ENCODE results near the gene UTP15.

Gene UTP15

DNA sequence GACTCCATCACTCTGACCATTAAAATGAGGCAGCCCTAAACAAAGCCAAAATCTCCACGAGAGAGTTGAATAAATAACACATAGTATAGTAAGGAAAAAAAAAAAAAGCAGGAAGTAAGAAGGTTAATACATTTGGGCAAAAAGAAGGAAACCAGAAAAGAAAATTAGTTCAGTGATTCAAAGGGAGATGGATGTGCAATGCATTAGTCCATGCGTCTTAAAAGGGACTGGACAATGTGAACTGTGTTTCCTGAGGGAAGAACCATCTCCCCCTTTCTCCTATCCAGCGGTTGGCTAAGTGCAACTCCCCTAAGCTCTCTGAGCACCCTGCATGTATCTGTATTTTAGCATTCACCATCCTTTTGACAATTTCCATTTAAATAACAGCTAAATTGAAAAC, 1.5 kb upstream of the UTP15 start:
- H3K4me1 ChIP-seq: peaks cover 32% of the 10 kb centered on the region
- peak overlapping the region; percentile 90; the same call in 1 of the 2 replicates for H3K27ac ChIP-seq
- H3K9me3 ChIP-seq: no peaks in the 10 kb centered on the region
- H3K4me2 ChIP-seq: peak overlapping the region; percentile 85
- no peak for TF ChIP-seq Cebpa-rat (IDR thresholded peaks at IDR 0.05)
- peak overlapping the region; percentile 95 for H3K9ac ChIP-seq
- H3K4me3 ChIP-seq: peak overlapping the region; percentile 79
- peaks cover 35% of the 10 kb centered on the region for H3K36me3 ChIP-seq
- H3K27me3 ChIP-seq: no peaks in the 10 kb centered on the region
- H4K20me1 ChIP-seq: peaks cover 13% of the 10 kb centered on the region; the same call in 1 of the 2 replicates

DNA sequence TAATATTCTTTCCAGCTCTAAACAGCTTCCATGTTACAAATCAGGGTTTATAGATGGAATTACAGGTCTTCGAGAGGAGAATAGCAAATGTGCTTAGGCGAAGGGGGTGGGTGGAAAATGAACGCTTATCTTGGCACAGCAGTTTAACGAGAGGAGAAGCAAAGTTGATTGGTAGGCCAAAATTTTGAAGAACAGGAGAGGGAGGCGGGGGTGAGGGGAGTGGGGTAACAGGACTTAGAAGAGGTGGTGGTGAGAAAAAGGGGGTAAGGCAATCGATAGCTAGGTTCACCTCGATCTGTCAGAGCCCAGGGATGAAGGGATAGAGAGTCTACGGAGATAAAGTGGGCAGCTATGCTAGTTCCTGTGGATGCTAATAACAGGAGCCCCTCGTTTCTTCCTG, 868 bp upstream of the UTP15 start:
- Histone ChIP-seq H3K9me3 (no peaks in the 10 kb centered on the region), H3K4me1 (peaks cover 32% of the 10 kb centered on the region), H3K27me3 (no peaks in the 10 kb centered on the region), H3K4me2 (peak overlapping the region; percentile 85), H3K27ac (peak overlapping the region; percentile 90), H3K9ac (peak overlapping the region; percentile 95), H3K4me3 (peak overlapping the region; percentile 79), H3K36me3 (peaks cover 37% of the 10 kb centered on the region), H4K20me1 (peaks cover 13% of the 10 kb centered on the region; the same call in 1 of the 2 replicates)
- TF ChIP-seq Cebpa-rat (IDR thresholded peaks at IDR 0.05): no peak

DNA sequence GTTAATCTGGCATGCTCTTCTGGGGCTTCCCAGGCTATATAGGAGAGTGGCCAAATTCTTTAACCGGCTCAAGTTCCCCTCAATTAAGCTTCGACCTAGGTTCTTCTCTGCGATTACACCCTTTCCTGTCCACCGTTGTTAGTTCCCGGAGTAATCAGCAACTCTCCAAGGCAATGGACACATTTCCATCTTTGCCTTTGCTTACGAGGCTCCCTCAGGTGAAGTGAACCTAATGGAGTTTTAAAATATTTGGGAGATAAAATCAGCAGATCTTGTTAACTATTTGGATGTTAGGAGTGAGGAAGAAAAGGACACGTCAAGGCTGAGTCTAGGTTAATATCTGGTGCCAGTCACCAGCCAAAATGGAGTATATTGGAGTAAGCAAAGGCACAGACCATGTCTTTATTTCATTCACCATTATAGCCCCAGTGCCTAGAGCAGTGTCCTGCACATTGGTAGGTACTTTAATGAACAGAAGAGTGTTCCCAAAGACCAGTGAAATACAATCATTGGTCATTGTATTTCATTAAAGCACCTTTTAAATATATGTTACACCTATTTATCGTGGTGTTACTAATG, 515 bp downstream of the UTP15 start:
- Histone ChIP-seq H3K4me2 (peak overlapping the region; percentile 85), H3K9me3 (no peaks in the 10 kb centered on the region)
- no peak for TF ChIP-seq Cebpa-rat (IDR thresholded peaks at IDR 0.05)

DNA sequence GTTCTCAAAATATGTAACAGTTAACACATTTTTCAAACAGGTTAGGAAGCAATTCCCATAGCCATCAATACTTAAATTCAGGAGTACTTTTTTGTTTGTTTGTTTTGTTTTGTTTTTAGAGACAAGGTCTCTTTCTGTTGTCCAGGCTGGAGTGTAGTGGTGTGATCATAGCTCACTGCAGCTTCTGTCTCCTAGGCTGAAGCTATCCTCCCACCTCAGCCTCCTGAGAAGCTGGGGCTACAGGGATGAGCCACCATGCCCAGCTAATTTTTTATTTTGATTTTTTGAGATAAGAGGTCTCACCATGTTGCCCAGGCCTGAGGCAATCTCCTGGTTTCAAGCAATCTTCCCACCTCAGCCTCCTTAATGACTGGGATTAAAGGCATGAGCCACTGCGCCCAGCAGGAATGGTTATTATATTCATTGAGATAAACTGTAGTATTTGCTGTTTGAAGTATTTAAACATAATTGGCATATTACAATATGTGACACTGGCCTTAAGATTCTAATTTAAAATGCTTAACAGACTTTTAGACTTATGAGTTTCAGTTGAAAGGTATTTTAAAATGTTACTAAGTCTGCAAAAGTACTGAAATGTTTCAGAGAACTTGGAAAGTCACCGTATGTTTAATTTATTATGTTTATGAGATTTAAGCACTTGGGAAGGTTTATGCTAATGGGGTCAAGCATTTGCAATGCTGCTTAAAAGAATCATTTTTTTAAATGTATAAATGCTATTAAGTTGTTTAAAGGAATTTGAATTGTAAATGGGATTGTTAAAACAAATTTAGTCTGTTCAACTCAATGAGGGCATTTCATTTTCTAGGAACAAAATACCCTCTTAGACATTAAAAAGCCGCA, 17.0 kb downstream of the UTP15 start:
- Histone ChIP-seq H3K9ac (no peak overlapping the region), H3K4me3 (no peak overlapping the region), H3K4me2 (no peak overlapping the region), H3K4me1 (peaks cover 5% of the 10 kb centered on the region; the same call in 1 of the 2 replicates), H3K36me3 (peaks cover 41% of the 10 kb centered on the region), H4K20me1 (no peaks in the 10 kb centered on the region), H3K27me3 (no peaks in the 10 kb centered on the region), H3K9me3 (no peaks in the 10 kb centered on the region), H3K27ac (no peak overlapping the region)
- no peak for TF ChIP-seq Cebpa-rat (IDR thresholded peaks at IDR 0.05)

More for the DNA sequence above, 515 bp downstream of the UTP15 start:
- H3K9ac ChIP-seq: peak overlapping the region; percentile 95
- H3K4me3 ChIP-seq: peak overlapping the region; percentile 79
- H3K4me1 ChIP-seq: peaks cover 32% of the 10 kb centered on the region
- no peaks in the 10 kb centered on the region for H3K27me3 ChIP-seq
- peaks cover 38% of the 10 kb centered on the region for H3K36me3 ChIP-seq
- H4K20me1 ChIP-seq: peaks cover 13% of the 10 kb centered on the region; the same call in 1 of the 2 replicates
- peak overlapping the region; percentile 90 for H3K27ac ChIP-seq

- no peaks in the 10 kb centered on the region for H3K27me3 ChIP-seq
- H3K4me2 ChIP-seq: no peak overlapping the region
- H3K27ac ChIP-seq: no peak overlapping the region
- H3K9ac ChIP-seq: no peak overlapping the region
- no peak overlapping the region for H3K4me3 ChIP-seq
- no peaks in the 10 kb centered on the region; the same call in 1 of the 2 replicates for H3K36me3 ChIP-seq
- no peaks in the 10 kb centered on the region for H4K20me1 ChIP-seq
- no peak for TF ChIP-seq Cebpa-rat (IDR thresholded peaks at IDR 0.05)
- H3K9me3 ChIP-seq: no peaks in the 10 kb centered on the region
- peaks cover 4% of the 10 kb centered on the region; the same call in 1 of the 2 replicates for H3K4me1 ChIP-seq
Observed at GRCh38 chr5:73587923-73588322, 22.4 kb downstream of the UTP15 start.

DNA sequence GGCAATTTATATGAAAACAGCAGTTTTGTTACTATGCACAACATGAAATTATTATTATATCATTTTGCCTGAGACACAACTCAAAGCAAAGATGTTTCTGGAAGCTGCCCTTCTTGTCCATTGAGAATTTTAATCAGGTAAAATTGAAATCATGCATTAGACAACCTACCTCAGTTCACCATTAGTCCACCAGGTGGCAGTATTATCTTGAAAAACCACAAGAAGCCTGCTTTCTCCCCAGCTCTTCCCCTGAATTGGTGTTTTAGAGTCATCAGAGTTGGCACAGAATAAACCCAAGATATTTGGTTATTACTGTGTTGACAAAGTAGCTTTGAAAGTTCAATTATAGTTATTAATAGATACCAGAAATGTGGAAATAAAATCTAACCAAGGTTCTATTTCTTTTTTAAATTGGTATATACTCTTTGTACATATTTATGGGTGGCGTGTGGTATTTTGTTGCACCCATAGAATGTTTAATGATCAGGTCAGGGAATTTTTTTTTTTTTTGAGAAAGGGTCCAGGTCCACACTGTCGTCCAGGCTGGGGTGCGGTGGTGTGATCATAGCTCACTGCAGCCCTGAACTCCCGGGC, 25.7 kb downstream of the UTP15 start:
- H3K4me1 ChIP-seq: no peaks in the 10 kb centered on the region
- H4K20me1 ChIP-seq: no peaks in the 10 kb centered on the region
- H3K4me3 ChIP-seq: no peak overlapping the region
- no peaks in the 10 kb centered on the region for H3K36me3 ChIP-seq
- no peak for TF ChIP-seq Cebpa-rat (IDR thresholded peaks at IDR 0.05)
- no peak overlapping the region for H3K4me2 ChIP-seq
- H3K27ac ChIP-seq: no peak overlapping the region
- H3K9ac ChIP-seq: no peak overlapping the region
- H3K27me3 ChIP-seq: no peaks in the 10 kb centered on the region
- no peaks in the 10 kb centered on the region for H3K9me3 ChIP-seq

GRCh38 chr5:73591698-73592501, 26.4 kb downstream of the UTP15 start:
- Histone ChIP-seq H3K27me3 (no peaks in the 10 kb centered on the region), H3K27ac (no peak overlapping the region), H4K20me1 (no peaks in the 10 kb centered on the region), H3K9ac (no peak overlapping the region), H3K36me3 (no peaks in the 10 kb centered on the region), H3K4me1 (no peaks in the 10 kb centered on the region), H3K4me2 (no peak overlapping the region), H3K4me3 (no peak overlapping the region), H3K9me3 (no peaks in the 10 kb centered on the region)
- TF ChIP-seq Cebpa-rat (IDR thresholded peaks at IDR 0.05): no peak

- Histone ChIP-seq H3K9ac (no peak overlapping the region), H3K27ac (no peak overlapping the region), H3K27me3 (no peaks in the 10 kb centered on the region), H3K4me3 (no peak overlapping the region), H3K9me3 (no peaks in the 10 kb centered on the region), H3K36me3 (no peaks in the 10 kb centered on the region), H3K4me1 (no peaks in the 10 kb centered on the region), H3K4me2 (no peak overlapping the region), H4K20me1 (no peaks in the 10 kb centered on the region)
- no peak for TF ChIP-seq Cebpa-rat (IDR thresholded peaks at IDR 0.05)
Observed at GRCh38 chr5:73592551-73592950, 27.0 kb downstream of the UTP15 start.

DNA sequence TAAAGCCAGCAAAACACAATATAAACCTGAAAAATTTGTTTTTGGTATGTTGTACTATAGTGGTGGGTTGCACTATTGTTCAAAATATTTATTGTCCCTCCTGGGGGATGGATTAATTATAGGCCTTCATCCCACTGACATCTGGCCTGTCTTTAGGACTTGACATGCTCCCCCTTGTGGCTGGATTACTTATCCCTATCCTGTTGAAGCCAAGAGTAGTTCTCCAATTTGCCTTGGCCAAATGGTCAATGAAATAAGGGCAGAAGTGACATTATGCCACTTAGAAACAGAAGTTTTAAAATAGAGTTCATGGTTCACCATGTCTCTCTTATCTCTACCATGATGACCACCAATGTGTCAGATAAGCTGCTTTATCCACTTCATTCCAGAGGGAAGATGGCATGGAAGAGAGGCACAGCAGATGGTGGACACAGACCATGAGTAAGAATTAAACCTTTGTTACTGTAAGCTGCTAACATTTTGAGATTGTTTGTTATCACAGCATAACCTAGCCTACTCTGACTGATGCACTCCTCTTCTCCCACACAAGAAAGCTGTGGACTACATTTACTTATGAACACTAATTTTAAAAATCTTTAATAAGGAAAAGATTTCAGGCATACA, 31.3 kb downstream of the UTP15 start:
- no peak for TF ChIP-seq Cebpa-rat (IDR thresholded peaks at IDR 0.05)
- Histone ChIP-seq H3K27me3 (no peaks in the 10 kb centered on the region), H3K36me3 (no peaks in the 10 kb centered on the region)

More for the DNA sequence above, 31.3 kb downstream of the UTP15 start:
- no peaks in the 10 kb centered on the region for H4K20me1 ChIP-seq
- H3K9ac ChIP-seq: no peak overlapping the region
- no peak overlapping the region for H3K4me3 ChIP-seq
- H3K9me3 ChIP-seq: peaks cover 4% of the 10 kb centered on the region; the same call in 1 of the 2 replicates
- H3K4me1 ChIP-seq: no peaks in the 10 kb centered on the region
- no peak overlapping the region for H3K4me2 ChIP-seq
- H3K27ac ChIP-seq: no peak overlapping the region
